ENCODE measurements around the gene AMN.

Gene AMN

DNA sequence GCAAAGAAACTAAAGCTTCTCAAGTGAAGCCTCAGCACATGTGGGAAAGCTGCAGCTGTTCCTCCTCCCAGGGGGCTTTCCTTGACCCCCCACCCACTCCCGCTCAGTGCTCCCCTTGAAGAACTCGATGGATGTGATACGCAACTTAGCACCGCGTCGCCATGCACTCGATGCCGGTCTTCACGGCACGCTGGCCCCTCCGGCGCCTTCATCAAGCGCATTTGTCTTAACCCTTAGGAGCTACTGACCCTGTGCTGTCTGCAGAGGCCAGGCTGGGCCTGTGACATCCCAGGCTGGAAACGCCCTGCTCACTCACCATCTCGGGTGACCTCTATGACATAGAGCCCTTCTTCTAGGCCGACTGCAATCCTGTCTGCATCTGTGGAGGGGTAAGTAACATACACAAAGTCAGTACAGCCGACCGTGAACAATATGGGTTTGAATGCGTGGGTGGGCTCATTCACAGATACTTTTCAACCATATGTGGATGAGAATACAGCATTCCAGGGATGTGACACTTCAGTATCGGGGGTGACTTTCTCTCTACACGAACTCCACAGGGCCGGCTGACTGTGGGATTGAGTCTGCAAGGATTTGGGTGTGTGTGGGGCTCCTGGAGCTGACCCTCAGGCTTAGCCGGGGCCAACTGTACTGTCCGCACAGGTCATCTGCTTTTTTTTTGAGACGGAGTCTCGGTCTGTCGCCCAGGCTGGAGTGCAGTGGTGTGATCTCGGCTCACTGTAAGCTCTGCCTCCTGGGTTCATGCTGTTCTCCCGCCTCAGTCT lies 23.1 kb downstream of the AMN start:
- no peak for DNase-seq

DNA sequence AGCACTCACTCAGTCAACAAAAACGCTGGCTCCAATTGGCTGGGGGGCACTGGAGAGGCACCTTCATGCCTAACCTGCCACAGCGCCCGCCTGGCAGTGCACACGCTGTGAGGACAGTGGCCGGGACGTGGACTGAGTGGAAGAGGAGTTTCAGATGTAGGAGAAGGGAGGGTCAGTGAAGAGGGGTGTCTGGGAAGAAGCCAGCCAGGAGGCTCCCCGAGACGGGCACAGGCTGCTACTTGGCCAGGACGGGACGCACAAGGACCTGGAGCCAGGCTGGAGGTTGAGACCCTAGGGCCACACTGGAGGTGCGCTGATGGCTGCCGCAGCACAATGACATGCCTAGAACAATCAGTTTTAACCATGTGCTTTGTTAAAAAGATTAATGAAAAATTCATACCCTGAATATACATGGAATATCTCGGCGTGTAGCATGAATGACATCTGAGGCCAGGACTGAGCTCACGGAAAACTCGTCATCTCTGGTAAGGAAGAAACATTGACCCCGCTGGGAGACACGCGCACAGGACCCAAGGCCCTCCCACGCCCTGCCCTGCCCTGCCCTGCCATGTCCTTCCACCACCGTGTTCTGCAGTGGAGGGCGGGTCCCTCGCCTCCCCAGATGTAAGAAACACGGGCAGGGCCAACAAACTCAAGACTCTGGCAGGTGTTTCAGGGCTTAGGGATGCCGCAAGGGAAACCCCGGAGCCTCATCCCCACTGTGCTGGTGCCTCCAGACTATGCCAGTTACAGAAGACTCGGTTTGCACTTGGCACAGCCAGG lies 25.0 kb downstream of the AMN start:
- DNase-seq, result no peak

- DNase-seq, result no peak
Measured at GRCh38 chr14:102948698-102949061, 26.2 kb downstream of the AMN start.

- DNase-seq, result peak; percentile 7
Measured at GRCh38 chr14:102949062-102949800, 26.8 kb downstream of the AMN start.

DNA sequence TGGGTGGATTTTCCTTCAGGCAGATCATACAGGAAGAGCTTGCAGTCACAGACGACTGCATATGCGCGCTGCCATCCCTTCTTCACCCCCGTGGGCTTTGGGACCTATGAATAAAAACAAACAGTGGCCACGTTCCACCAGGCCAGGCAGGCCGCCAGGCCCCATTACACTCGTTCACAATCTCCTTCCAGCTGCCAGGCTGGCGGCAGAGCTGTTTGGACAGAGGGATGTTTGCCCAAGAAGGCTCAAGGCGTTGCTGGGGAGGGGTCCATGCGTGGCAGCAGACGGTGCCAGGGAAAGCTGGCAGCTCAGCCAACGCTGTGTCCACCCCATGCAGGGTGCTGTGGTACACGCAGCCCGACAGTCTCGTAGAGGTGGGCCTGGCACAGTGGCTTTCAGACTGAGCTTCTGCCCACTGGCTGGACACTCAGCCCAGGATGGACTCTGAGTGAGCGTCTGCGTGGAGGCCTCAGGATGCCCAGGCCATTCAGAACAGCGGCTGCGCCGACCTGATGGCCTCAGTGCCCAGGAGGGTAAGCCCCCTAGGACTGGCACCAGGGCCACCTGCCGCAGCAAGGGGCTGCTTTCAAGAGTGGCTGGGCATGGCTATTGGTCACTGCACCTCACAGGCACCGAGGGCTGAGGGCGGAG lies 27.5 kb downstream of the AMN start:
- DNase-seq, result no peak

DNA sequence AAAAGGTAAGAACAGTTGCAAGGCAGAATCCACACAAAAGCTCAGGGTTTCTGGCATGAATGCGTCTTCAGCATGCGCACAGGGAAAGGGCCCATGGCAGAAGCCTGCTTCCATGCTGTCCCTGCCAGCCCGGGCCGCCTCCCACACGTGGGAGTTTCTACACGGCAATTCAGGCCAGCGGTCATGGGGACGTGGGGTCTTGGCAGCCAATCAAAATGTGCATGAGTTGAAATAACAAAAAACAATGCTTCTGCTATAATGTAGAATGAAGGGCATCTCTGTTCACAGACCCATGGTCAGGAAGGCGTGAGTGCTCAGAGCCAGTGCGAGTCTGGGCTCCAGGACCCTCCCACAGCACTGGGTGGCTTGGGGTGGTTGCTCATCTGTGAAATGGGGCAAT lies 28.6 kb downstream of the AMN start:
- no peak for DNase-seq

DNA sequence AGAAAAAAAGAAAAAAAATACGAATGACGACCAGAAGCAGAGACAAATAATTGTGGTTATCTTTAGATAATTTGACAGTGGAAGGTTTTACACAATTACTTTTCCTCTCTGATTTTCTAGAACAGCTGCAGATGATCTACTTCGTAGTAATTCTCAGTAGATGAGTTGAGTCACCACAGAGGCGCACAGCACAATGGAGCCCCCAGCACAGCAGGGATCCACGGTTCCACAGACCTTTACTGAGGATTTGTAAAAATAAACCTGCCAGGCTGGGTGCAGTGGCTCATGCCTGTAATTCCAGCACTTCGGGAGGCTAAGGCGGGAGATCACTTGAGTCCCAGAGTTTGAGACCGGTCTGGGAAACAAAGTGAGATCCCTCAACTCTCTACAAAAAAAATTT lies 29.3 kb downstream of the AMN start:
- no peak for DNase-seq

- no peak for DNase-seq
Measured at GRCh38 chr14:102952276-102952675, 29.8 kb downstream of the AMN start.

GRCh38 chr14:102953100-102953499 lies 30.6 kb downstream of the AMN start:
- DNase-seq, result no peak

DNA sequence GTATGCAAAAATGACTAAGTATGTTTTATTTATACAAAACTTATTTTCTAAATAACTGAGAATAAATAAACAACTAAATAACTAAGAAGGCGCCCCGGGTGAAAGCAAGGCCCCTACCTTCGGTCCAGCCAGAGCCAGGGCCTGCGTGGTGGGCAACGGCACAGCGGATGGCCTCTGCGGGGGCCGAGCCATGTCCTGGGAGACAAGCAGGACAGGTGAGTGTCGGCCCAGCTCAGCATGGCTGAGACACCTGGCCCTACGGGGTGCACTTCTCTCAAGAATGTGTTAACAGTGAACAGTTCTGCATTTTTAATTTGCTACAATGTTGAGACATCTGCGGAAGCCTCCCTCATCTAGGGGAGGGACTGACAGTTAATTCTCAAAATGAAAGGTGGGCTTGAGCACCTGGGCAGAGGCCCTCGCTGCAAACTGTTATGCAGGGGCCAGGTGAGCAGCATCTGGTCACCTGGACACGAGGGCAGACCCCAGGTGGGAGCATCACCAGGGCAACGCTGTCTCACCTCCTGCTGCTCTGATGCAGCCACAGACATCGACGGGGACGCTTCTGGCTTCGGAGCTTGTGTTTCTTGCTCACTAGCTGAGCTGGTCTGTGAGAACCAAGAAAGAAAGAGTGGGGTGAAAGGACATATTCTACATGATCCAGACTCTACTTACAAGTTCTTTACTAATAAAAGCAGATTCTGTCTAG lies 31.8 kb downstream of the AMN start:
- no peak for DNase-seq

GRCh38 chr14:102955636-102956408 lies 33.4 kb downstream of the AMN start:
- DNase-seq, result no peak

- DNase-seq, result peak; percentile 30
Measured at GRCh38 chr14:102957222-102957621, 34.8 kb downstream of the AMN start.

- no peak for DNase-seq
Measured at GRCh38 chr14:102958461-102958860, 36.0 kb downstream of the AMN start.

DNA sequence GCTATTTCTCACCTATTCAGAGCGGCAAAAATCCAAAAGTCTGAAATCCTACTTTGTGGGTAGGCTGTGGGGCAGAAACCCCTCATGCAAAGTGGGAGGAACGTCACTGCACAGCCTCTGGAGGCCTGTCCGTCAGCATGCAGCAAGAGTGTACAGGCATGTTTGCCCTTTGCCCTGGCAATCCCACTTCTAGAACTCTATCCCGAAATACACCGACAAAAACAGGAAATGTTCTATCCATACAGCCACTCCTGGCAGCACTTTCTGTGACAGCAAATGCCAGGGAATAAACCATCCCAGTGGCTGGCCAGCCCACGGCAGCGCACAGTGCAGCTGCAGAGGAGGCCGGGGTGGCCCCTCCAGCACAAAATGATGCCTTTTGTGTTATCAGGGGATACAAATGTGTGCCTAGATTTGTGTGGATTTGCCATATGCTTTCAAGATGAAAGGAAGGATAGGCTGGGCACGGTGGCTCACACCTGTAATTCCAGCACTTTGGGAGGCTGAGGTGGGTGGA lies 39.7 kb downstream of the AMN start:
- DNase-seq, result no peak

DNA sequence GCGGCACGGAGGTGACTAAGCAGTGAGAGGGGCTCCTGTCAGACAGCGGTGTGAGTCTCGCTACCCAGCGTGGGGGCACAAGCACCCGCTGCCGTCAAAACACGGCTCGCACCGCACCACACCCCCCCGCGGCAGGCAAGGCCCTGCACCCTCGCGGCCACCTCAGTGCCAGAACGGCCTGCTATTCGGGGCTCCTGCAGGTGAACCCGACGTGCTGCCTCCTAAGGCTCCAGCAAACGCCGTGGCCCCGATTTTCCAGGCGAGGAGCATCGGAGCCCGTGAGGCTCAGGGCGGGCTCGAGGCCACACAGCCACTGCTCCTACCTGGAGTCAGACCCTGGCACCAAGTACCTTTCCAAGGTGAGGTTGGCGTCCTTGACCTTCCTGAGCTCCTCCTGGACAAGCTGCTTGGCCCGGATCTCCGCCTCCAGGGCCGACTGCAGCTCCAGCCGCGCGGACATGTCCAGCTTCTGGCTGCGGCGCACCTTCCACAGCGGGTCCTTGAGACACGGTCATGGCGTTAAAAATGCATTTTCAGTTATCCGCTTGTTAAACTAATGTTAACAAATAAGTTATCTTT lies 41.8 kb downstream of the AMN start:
- DNase-seq, result no peak

- DNase-seq, result no peak
Measured at GRCh38 chr14:102965282-102965681, 42.8 kb downstream of the AMN start.

DNA sequence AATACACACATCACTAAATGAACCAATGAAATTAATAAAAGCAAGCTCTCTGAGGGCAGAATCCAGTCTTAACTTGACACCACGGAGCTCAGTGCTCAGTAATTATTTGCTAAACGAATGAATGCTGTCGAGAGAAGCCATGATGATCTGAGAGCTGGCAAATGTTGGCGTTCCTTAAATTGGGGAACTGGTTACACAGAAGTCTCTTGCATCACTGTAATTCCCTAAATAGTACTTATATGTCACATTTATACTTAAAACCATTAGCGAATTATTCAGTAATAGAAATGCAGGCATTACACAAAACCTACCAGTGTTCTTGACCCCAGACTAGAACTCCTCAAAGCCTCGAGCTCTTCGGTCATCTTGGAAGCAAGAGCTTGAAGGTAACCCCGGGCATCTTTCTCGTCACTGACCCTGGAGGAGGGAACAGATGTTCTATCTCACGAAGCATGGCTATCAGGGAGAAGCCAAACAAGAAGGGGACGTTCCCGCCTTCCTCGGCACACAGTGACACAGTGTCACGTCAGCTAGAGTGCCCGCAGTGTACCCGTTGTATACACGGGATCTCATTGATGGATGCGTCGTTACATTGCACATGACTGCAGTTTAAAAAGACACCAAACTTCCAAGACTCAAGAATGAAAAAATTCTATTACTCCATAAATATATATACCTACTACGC lies 43.6 kb downstream of the AMN start:
- DNase-seq, result no peak

GRCh38 chr14:102966681-102967505 lies 44.4 kb downstream of the AMN start:
- no peak for DNase-seq

DNA sequence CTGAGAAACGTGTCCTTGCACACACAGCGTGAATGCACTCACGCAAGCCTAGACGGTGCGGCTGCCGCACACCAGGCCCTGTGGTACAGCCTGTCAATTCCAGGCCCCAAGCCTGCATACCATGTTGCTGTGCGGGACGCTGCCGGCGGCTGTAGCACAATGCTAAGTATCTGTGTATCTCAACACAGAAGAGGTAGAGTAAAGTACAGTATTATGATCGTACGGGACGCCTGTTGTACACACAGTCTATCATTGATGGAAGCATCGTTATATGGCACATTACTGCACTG lies 45.0 kb downstream of the AMN start:
- no peak for DNase-seq

DNA sequence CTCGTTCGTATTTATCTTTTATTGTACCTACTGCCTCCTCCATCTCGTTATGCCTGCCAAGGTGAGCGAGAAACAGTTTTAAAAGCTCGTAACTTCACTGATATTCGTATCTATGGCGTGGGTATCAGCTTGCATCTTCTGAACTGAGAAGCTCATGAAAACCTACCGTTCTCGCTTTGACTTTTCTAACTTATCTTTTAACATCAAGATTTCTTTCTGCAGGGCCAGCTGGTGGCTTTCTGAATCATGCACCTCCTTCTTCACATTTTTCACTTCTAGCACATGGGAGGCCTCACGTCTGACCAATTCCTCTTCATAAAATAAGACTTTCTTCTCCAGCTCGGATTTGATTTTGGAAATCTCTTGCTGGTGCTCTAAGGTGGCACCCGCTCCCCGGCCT lies 45.8 kb downstream of the AMN start:
- DNase-seq, result no peak
